Spleen (tissue), 7 donors: ENCODE results near the gene HNMT.

ENCODE experiments used
- CTCF ChIP-seq, 11 experiments: fragments of 200-600 bp in 7 of 11; fragments of 450-650 bp in 4 of 11; sonication (generic) in 4 of 11; IDR thresholded peaks in 8 of 11; conservative IDR thresholded peaks in 3 of 11; 1 replicate in 7 of 11; 2 replicates in 4 of 11; pipeline versions ENCODE4 v1.4.0 to v1.8.0; 2016 to 2021; ENCODE audit warnings: antibody characterized with exemption in 11 of 11, inconsistent platforms in 4 of 11, mild to moderate bottlenecking in 1 of 11
- POLR2A ChIP-seq, 3 donors: fragments of 450-650 bp; IDR thresholded peaks; one replicate each; pipeline ENCODE4 v1.5.1; 2017; ENCODE audit warnings: antibody characterized with exemption in 3 of 3, mild to moderate bottlenecking in 1 of 3
- POLR2AphosphoS5 ChIP-seq, 3 donors: sonication (generic); formaldehyde crosslinking; IDR thresholded peaks; one replicate each; pipeline ENCODE4 v1.5.1; 2017; ENCODE audit warnings: antibody characterized with exemption in 3 of 3
- donor health status: DM: no; HTN: no; CAD: no; lungs with moderate emphysema.
- donor health status: DM: no; HTN: no; CAD: no.
- donor health status: DM: no; HTN: no; CAD: no.

GRCh38 chr2:137981112-137981656 is 16.9 kb downstream of the HNMT start:
- TF ChIP-seq CTCF (IDR thresholded peaks at IDR 0.05 in 8 of 11, conservative IDR thresholded peaks at IDR 0.05 in 3 of 11) (no peak), POLR2A (IDR thresholded peaks at IDR 0.05) (no peak), POLR2AphosphoS5 (IDR thresholded peaks at IDR 0.05) (no peak)
